ENCODE measurements around the gene WIZ.

The WIZ gene

DNA sequence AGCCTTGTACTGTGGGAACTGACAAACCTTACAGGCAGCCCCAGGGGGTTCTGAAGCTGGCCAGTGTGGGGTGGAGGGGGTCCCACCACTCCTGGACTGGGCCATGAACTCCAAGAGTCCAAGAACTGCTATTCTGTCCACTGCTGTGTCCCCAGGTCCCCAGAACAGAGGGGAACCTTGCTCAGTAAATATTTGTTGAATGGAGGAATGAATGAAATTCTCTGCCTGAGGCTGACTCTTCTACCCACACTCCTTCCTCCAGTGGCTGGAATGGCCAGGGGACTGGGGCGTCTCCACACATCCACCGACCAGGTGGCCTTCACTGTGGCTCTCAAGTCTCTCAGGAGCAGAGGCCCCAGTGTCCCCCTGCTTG lies 11.6 kb downstream of the WIZ start:
- TF ChIP-seq EZH2 (IDR thresholded peaks at IDR 0.05; ENCODE audit: borderline replicate concordance, low read depth, low read length, severe bottlenecking) (no peak), CTCF (IDR thresholded peaks at IDR 0.05; ENCODE audit: borderline replicate concordance, extremely low read depth, low read length, poor library complexity, severe bottlenecking) (no peak)
- Histone ChIP-seq H3K27me3 (ENCODE audit: insufficient read depth, low read length, poor library complexity) (no peaks in the 10 kb centered on the region), H3K9me3 (ENCODE audit: insufficient read depth, low read length, severe bottlenecking) (no peaks in the 10 kb centered on the region), H3K27ac (ENCODE audit: low read length) (no peak overlapping the region), H3K79me2 (ENCODE audit: insufficient read depth, low read length) (no peaks in the 10 kb centered on the region), H3K4me3 (ENCODE audit: low read depth in 1 of 2, low read length in 2 of 2) (no peak overlapping the region), H2AFZ (ENCODE audit: low read depth, low read length) (no peak overlapping the region), H3K36me3 (ENCODE audit: insufficient read depth, low read length) (no peaks in the 10 kb centered on the region), H3K4me1 (ENCODE audit: insufficient read depth, low read length) (peaks cover 7% of the 10 kb centered on the region), H4K20me1 (ENCODE audit: insufficient read depth, low read length) (no peaks in the 10 kb centered on the region), H3K4me2 (ENCODE audit: insufficient read depth, low read length) (no peak overlapping the region), H3K9ac (ENCODE audit: low read depth, low read length) (no peak overlapping the region)
- no peak for ATAC-seq (ENCODE audit: insufficient read depth, low read depth)
- DNase-seq = no peak

GRCh38 chr19:15437355-15438123 lies 12.2 kb downstream of the WIZ start:
- Histone ChIP-seq H4K20me1 (ENCODE audit: insufficient read depth, low read length) (no peaks in the 10 kb centered on the region), H3K27me3 (ENCODE audit: insufficient read depth, low read length, poor library complexity) (no peaks in the 10 kb centered on the region), H2AFZ (ENCODE audit: low read depth, low read length) (no peak overlapping the region), H3K27ac (ENCODE audit: low read length) (no peak overlapping the region), H3K9me3 (ENCODE audit: insufficient read depth, low read length, severe bottlenecking) (no peaks in the 10 kb centered on the region), H3K79me2 (ENCODE audit: insufficient read depth, low read length) (peaks cover 5% of the 10 kb centered on the region; the same call in 1 of the 2 replicates), H3K9ac (ENCODE audit: low read depth, low read length) (no peak overlapping the region), H3K36me3 (ENCODE audit: insufficient read depth, low read length) (no peaks in the 10 kb centered on the region), H3K4me2 (ENCODE audit: insufficient read depth, low read length) (no peak overlapping the region), H3K4me3 (ENCODE audit: low read depth in 1 of 2, low read length in 2 of 2) (no peak overlapping the region), H3K4me1 (ENCODE audit: insufficient read depth, low read length) (peaks cover 12% of the 10 kb centered on the region)
- DNase-seq = no peak
- TF ChIP-seq EZH2 (IDR thresholded peaks at IDR 0.05; ENCODE audit: borderline replicate concordance, low read depth, low read length, severe bottlenecking) (no peak), CTCF (IDR thresholded peaks at IDR 0.05; ENCODE audit: borderline replicate concordance, extremely low read depth, low read length, poor library complexity, severe bottlenecking) (no peak)
- no peak for ATAC-seq (ENCODE audit: insufficient read depth, low read depth)

GRCh38 chr19:15436826-15437110 lies 13.0 kb downstream of the WIZ start:
- H2AFZ ChIP-seq (ENCODE audit: low read depth, low read length) = no peak overlapping the region
- TF ChIP-seq EZH2 (IDR thresholded peaks at IDR 0.05; ENCODE audit: borderline replicate concordance, low read depth, low read length, severe bottlenecking) = no peak
- TF ChIP-seq CTCF (IDR thresholded peaks at IDR 0.05; ENCODE audit: borderline replicate concordance, extremely low read depth, low read length, poor library complexity, severe bottlenecking) = no peak
- H3K27me3 ChIP-seq (ENCODE audit: insufficient read depth, low read length, poor library complexity) = no peaks in the 10 kb centered on the region
- peaks cover 2% of the 10 kb centered on the region; the same call in 1 of the 2 replicates for H4K20me1 ChIP-seq (ENCODE audit: insufficient read depth, low read length)
- no peak for DNase-seq
- no peak overlapping the region for H3K4me2 ChIP-seq (ENCODE audit: insufficient read depth, low read length)
- no peaks in the 10 kb centered on the region for H3K36me3 ChIP-seq (ENCODE audit: insufficient read depth, low read length)
- no peak overlapping the region for H3K9ac ChIP-seq (ENCODE audit: low read depth, low read length)
- H3K4me3 ChIP-seq (ENCODE audit: low read depth in 1 of 2, low read length in 2 of 2) = no peak overlapping the region
- H3K79me2 ChIP-seq (ENCODE audit: insufficient read depth, low read length) = peaks cover 11% of the 10 kb centered on the region
- H3K4me1 ChIP-seq (ENCODE audit: insufficient read depth, low read length) = peaks cover 12% of the 10 kb centered on the region
- ATAC-seq (ENCODE audit: insufficient read depth, low read depth) = no peak
- H3K27ac ChIP-seq (ENCODE audit: low read length) = no peak overlapping the region
- H3K9me3 ChIP-seq (ENCODE audit: insufficient read depth, low read length, severe bottlenecking) = no peaks in the 10 kb centered on the region
